Transverse colon (tissue), 4 donors: ENCODE measurements around the gene MCAM.

Source experiments
- CTCF ChIP-seq, 5 experiments: fragments of 200-600 bp in 3 of 5; fragments of 450-650 bp in 2 of 5; sonication (generic) in 3 of 5; IDR thresholded peaks; 1 replicate in 2 of 5; 2 replicates in 3 of 5; pipeline ENCODE4 v1.5.1; 2016 to 2017; ENCODE audit warnings: antibody characterized with exemption in 5 of 5, inconsistent platforms in 3 of 5, mild to moderate bottlenecking in 2 of 5, moderate library complexity in 1 of 5
- POLR2A ChIP-seq: fragments of 450-650 bp; IDR thresholded peaks from one replicate; pipeline ENCODE4 v1.6.1; 2016; ENCODE audit warnings: antibody characterized with exemption, mild to moderate bottlenecking, moderate library complexity
- POLR2AphosphoS5 ChIP-seq, 3 donors: sonication (generic); formaldehyde crosslinking; IDR thresholded peaks; one replicate each; pipeline ENCODE4 v1.6.1; 2016; ENCODE audit warnings: antibody characterized with exemption in 3 of 3

- TF ChIP-seq CTCF (IDR thresholded peaks at IDR 0.05), result no peak
- TF ChIP-seq POLR2AphosphoS5 (IDR thresholded peaks at IDR 0.05), result no peak
- TF ChIP-seq POLR2A, result no peak
Measured at GRCh38 chr11:119299416-119299815, 17.5 kb downstream of the MCAM start.
